H1 (cell line): ENCODE measurements around the gene TEKT5. TPM values are rescaled to one million over a fixed set of nuclear protein-coding genes. Genes with fewer than 3 reads are reported as not detected.
A peak's percentile ranks its signal among the peaks of the same experiment; 100 is the strongest.

Experiments
- CTCF ChIA-PET: fragments of 300-600 bp; sonication (Branson Sonifier 250); formaldehyde crosslinking; loops from one replicate; lab custom pipeline; 2021; ENCODE audit not compliant: partially characterized antibody; lab: Charles Lee
- POLR2A ChIA-PET: fragments of 300-600 bp; sonication (Branson Sonifier 250); formaldehyde crosslinking; loops from one replicate; lab custom pipeline; 2021; ENCODE audit warnings: inconsistent platforms; ENCODE audit not compliant: partially characterized antibody; lab: Charles Lee
- DNase-seq, 2 experiments: peaks; one replicate each; pipeline versions ENCODE4 v3.0.0 to v3.0.0-alpha.2; 2010 to 2022; ENCODE audit warnings: low spot score in 2 of 2, low read depth in 1 of 2, mixed read lengths in 1 of 2
- FAIRE-seq: peaks from 2 replicates; lab custom pipeline; 2011; peaks lifted over from hg19 to GRCh38; lab: Jason Lieb, UNC
- H2AFZ ChIP-seq: 2 replicates; pipeline ENCODE4 v1.8.1; 2012; ENCODE audit warnings: low read length, inconsistent platforms
- H2AK5ac ChIP-seq: 2 replicates; pipeline ENCODE4 v1.6.1; 2013; ENCODE audit warnings: low read depth, low read length
- H2BK120ac ChIP-seq: replicated peaks from 2 replicates; pipeline ENCODE3; 2013; ENCODE audit warnings: low read depth, low read length, inconsistent platforms
- H2BK12ac ChIP-seq: 2 replicates; pipeline ENCODE4 v1.6.1; 2013; ENCODE audit warnings: low read depth, low read length
- H2BK15ac ChIP-seq: 2 replicates; pipeline ENCODE4 v1.6.1; 2013; ENCODE audit warnings: low read length
- H2BK20ac ChIP-seq: 2 replicates; pipeline ENCODE4 v1.6.1; 2013; ENCODE audit warnings: low read length
- H2BK5ac ChIP-seq: 2 replicates; pipeline ENCODE4 v1.6.1; 2013; ENCODE audit warnings: low read depth, low read length
- H3K14ac ChIP-seq: 2 replicates; pipeline ENCODE4 v1.6.1; 2013; ENCODE audit warnings: inconsistent platforms; ENCODE audit not compliant: insufficient read length
- H3K18ac ChIP-seq: 2 replicates; pipeline ENCODE4 v1.6.1; 2013; ENCODE audit warnings: low read length; ENCODE audit errors: extremely low read depth
- H3K23ac ChIP-seq: 2 replicates; pipeline ENCODE4 v1.6.1; 2013; ENCODE audit warnings: inconsistent platforms; ENCODE audit not compliant: insufficient read length
- H3K23me2 ChIP-seq: 2 replicates; pipeline ENCODE4 v1.6.1; 2013; ENCODE audit warnings: low read depth, low read length
- H3K27ac ChIP-seq: 2 replicates; pipeline ENCODE4 v1.6.1; 2011; ENCODE audit warnings: low read depth, low read length, inconsistent platforms
- H3K27me3 ChIP-seq, 4 experiments: replicated peaks in 1 of 4; 1 replicate in 1 of 4; 2 replicates in 3 of 4; pipeline versions ENCODE4 v1.6.1 to v1.8.1; 2011 to 2013; ENCODE audit warnings: low read length in 3 of 4, mild to moderate bottlenecking in 3 of 4, inconsistent platforms in 2 of 4, mixed read lengths in 2 of 4, moderate library complexity in 1 of 4; ENCODE audit not compliant: control insufficient read depth in 3 of 4, insufficient read depth in 3 of 4; ENCODE audit errors: extremely low read depth in 1 of 4
- H3K36me3 ChIP-seq, 4 experiments: 2 replicates each; pipeline versions ENCODE4 v1.6.1 to v1.8.1; 2011 to 2013; ENCODE audit warnings: mild to moderate bottlenecking in 4 of 4, low read length in 3 of 4, moderate library complexity in 2 of 4, control low read depth in 1 of 4, inconsistent platforms in 1 of 4; ENCODE audit not compliant: insufficient read depth in 4 of 4, control insufficient read depth in 2 of 4
- H3K4ac ChIP-seq: replicated peaks from 2 replicates; pipeline ENCODE3; 2013; ENCODE audit warnings: low read length, low read depth, mixed read lengths, inconsistent platforms; ENCODE audit not compliant: insufficient read length
- H3K4me1 ChIP-seq, 4 experiments: replicated peaks in 1 of 4; 1 replicate in 1 of 4; 2 replicates in 3 of 4; pipeline versions ENCODE4 v1.6.1 to v1.8.1; 2011 to 2013; ENCODE audit warnings: low read length in 3 of 4, inconsistent platforms in 2 of 4, mixed read lengths in 1 of 4; ENCODE audit not compliant: insufficient read depth in 4 of 4, control insufficient read depth in 3 of 4
- H3K4me2 ChIP-seq, 2 experiments: 2 replicates each; pipeline versions ENCODE4 v1.6.1 to v1.8.1; 2011 to 2013; ENCODE audit warnings: low read depth in 2 of 2, low read length in 2 of 2, control low read depth in 1 of 2, inconsistent platforms in 1 of 2, mild to moderate bottlenecking in 1 of 2; ENCODE audit not compliant: insufficient read depth in 1 of 2
- H3K4me3 ChIP-seq, 4 experiments: fragments of 200-600, 300-600 bp in 1 of 4; sonication (generic), shearing (Covaris generic), sonication (Bioruptor Twin) in 1 of 4; 2 replicates each; pipeline versions ENCODE4 v1.5.1 to v1.8.1; 2011 to 2016; ENCODE audit warnings: low read length in 4 of 4, low read depth in 3 of 4, control low read depth in 2 of 4, inconsistent platforms in 2 of 4, mild to moderate bottlenecking in 2 of 4, mixed read lengths in 1 of 4, moderate library complexity in 1 of 4; ENCODE audit not compliant: insufficient read depth in 2 of 4; ENCODE audit errors: extremely low read depth in 1 of 4
- H3K56ac ChIP-seq: replicated peaks from 2 replicates; pipeline ENCODE3; 2013; ENCODE audit warnings: low read depth, mild to moderate bottlenecking, mixed read lengths, low read length, inconsistent platforms; ENCODE audit not compliant: insufficient read length
- H3K79me1 ChIP-seq: 2 replicates; pipeline ENCODE4 v1.6.1; 2013; ENCODE audit warnings: low read depth, low read length, control low read depth
- H3K79me2 ChIP-seq, 2 experiments: 2 replicates each; pipeline versions ENCODE4 v1.6.1 to v1.8.1; 2012 to 2013; ENCODE audit warnings: low read length in 2 of 2, mild to moderate bottlenecking in 2 of 2, inconsistent platforms in 1 of 2; ENCODE audit not compliant: insufficient read depth in 2 of 2, control insufficient read depth in 1 of 2
- H3K9ac ChIP-seq, 4 experiments: replicated peaks in 1 of 4; 1 replicate in 1 of 4; 2 replicates in 3 of 4; pipeline versions ENCODE4 v1.6.1 to v1.8.1; 2011 to 2013; ENCODE audit warnings: low read depth in 3 of 4, low read length in 3 of 4, control low read depth in 2 of 4, mild to moderate bottlenecking in 2 of 4, moderate library complexity in 2 of 4, inconsistent platforms in 1 of 4; ENCODE audit errors: extremely low read depth in 1 of 4
- H3K9me3 ChIP-seq, 2 experiments: 2 replicates each; pipeline versions ENCODE4 v1.6.1 to v1.8.1; 2012 to 2013; ENCODE audit warnings: mild to moderate bottlenecking in 2 of 2, moderate library complexity in 2 of 2, control low read depth in 1 of 2, inconsistent platforms in 1 of 2, low read depth in 1 of 2, low read length in 1 of 2, mixed read lengths in 1 of 2; ENCODE audit not compliant: insufficient read depth in 2 of 2
- H4K20me1 ChIP-seq, 2 experiments: replicated peaks in 1 of 2; 2 replicates each; pipeline versions ENCODE3 to v1.8.1; 2011 to 2013; ENCODE audit warnings: inconsistent platforms in 2 of 2, low read length in 2 of 2, mild to moderate bottlenecking in 1 of 2; ENCODE audit not compliant: insufficient read depth in 2 of 2, control insufficient read depth in 1 of 2
- H4K5ac ChIP-seq: 2 replicates; pipeline ENCODE4 v1.6.1; 2013; ENCODE audit warnings: low read length, low read depth, mixed read lengths, inconsistent platforms; ENCODE audit not compliant: insufficient read length
- H4K8ac ChIP-seq: 2 replicates; pipeline ENCODE4 v1.8.0; 2013; ENCODE audit warnings: mild to moderate bottlenecking, moderate library complexity, low read length, inconsistent platforms; ENCODE audit not compliant: insufficient read depth; ENCODE audit errors: extremely low read depth
- H4K91ac ChIP-seq: replicated peaks from 2 replicates; pipeline ENCODE3; 2013; ENCODE audit warnings: low read length, mixed read lengths, inconsistent platforms; ENCODE audit not compliant: insufficient read length
- CBX8 ChIP-seq: fragments of 300-800, 300-1000 bp; sonication (generic); IDR thresholded peaks from 2 replicates; pipeline ENCODE4 v1.7.1; 2016; ENCODE audit warnings: low read depth, low read length, borderline replicate concordance
- JUN ChIP-seq: IDR thresholded peaks from 2 replicates; pipeline ENCODE4 v1.6.1; 2011; ENCODE audit warnings: low read depth, mild to moderate bottlenecking, improper control_type of control experiment, low read length
- KDM4A ChIP-seq: IDR thresholded peaks from one replicate; pipeline ENCODE4 v1.7.1; 2012; ENCODE audit warnings: low read depth, mild to moderate bottlenecking, moderate library complexity, low read length, inconsistent platforms; ENCODE audit not compliant: severe bottlenecking
- SIRT6 ChIP-seq: IDR thresholded peaks from one replicate; pipeline ENCODE4 v1.7.1; 2012; ENCODE audit warnings: low read length, inconsistent platforms
- SIX5 ChIP-seq: IDR thresholded peaks from 2 replicates; pipeline ENCODE4 v1.6.1; 2011; ENCODE audit warnings: mild to moderate bottlenecking, low read depth, low read length
- SP1 ChIP-seq: IDR thresholded peaks from 2 replicates; pipeline ENCODE4 v1.6.1; 2011; ENCODE audit warnings: low read depth, low read length
- WGBS, 2 experiments: shearing (Covaris generic) in 1 of 2; methylation state at CpG; one replicate each; pipeline versions ENCODE4 v1.1.6 to v1.1.7; 2013 to 2015; ENCODE audit warnings: low lambda C conversion rate in 2 of 2, mixed read lengths in 2 of 2, inconsistent platforms in 1 of 2, low coverage in 1 of 2, missing lambda C conversion rate in 1 of 2; ENCODE audit not compliant: insufficient replicate concordance in 2 of 2, insufficient coverage in 1 of 2, insufficient read length in 1 of 2; ENCODE audit errors: extremely low coverage in 1 of 2, missing lambda C conversion rate in 1 of 2; 5-methylcytosine and 5-hydroxymethylcytosine counted together
- polyA plus RNA-seq, 7 experiments: library from polyadenylated mRNA; depleted of rRNA in 3 of 7; stranded (reverse) in 5 of 7; unstranded in 2 of 7; fragments of >200 nt in 5 of 7; fragments of 200-250 nt in 2 of 7; gene quantifications; 1 replicate in 5 of 7; 2 replicates in 1 of 7; 4 replicates in 1 of 7; pipeline versions ENCODE4 v1.2.1 to v1.2.3, GENCODE V29; 2011 to 2013; ENCODE audit warnings: missing spikeins in 2 of 7, mixed read lengths in 2 of 7
- total RNA-seq: library from RNA; stranded (reverse); fragmentation: NEBNext Ultra II Directional; extraction: Animal tissue kit (Norgen Biotek cat#: 25700); gene quantifications from 2 replicates; pipeline ENCODE4 v1.2.1, GENCODE V29; 2021

The TEKT5 gene
- total and polyA plus RNA-seq, 2 of the 8 experiments (the other 6 are each of a cell fraction or from before 2014, with no cell fraction given): 0.95 TPM; not detected in 1

- Histone ChIP-seq H3K9ac (no peak overlapping the region), H2BK5ac (no peak overlapping the region), H2AK5ac (0 out of 2 replicates have a peak overlapping the region, but pooled peaks have one; percentile 83), H4K91ac (no peak overlapping the region), H3K4me2 (no peak overlapping the region), H3K4ac (peak overlapping the region; percentile 13), H3K79me2 (no peaks in the 10 kb centered on the region), H3K9me3 (peaks cover 0 to 5% of the 10 kb centered on the region in 2 experiments; a peak in 1 of 4 replicates), H3K56ac (no peak overlapping the region), H3K23ac (no peak overlapping the region), H2BK15ac (peak overlapping the region; percentile 66; the same call in 1 of the 2 replicates), H3K79me1 (no peaks in the 10 kb centered on the region), H4K8ac (no peak overlapping the region), H2AFZ (no peak overlapping the region), H3K27me3 (no peaks in the 10 kb centered on the region; a peak in 1 of 7 replicates), H4K20me1 (no peaks in the 10 kb centered on the region), H3K14ac (no peak overlapping the region), H3K4me3 (no peak overlapping the region), H3K36me3 (no peaks in the 10 kb centered on the region), H3K27ac (no peak overlapping the region), H3K4me1 (peaks cover 2 to 12% (median 9%) of the 10 kb centered on the region in 4 experiments; a peak in 4 of 7 replicates), H3K23me2 (no peaks in the 10 kb centered on the region), H2BK20ac (no peak overlapping the region), H4K5ac (no peak overlapping the region), H2BK12ac (peak overlapping the region; percentile 12; the same call in 1 of the 2 replicates), H2BK120ac (no peak overlapping the region), H3K18ac (no peak overlapping the region; the same call in 1 of the 2 replicates)
- POLR2A ChIA-PET: no interaction called here
- TF ChIP-seq SP1: no peak
- no peak for TF ChIP-seq JUN
- no peak for TF ChIP-seq KDM4A
- TF ChIP-seq SIRT6: no peak
- TF ChIP-seq CBX8: no peak
- TF ChIP-seq SIX5: no peak
- 93% methylated on average over 6 of the region's 6 CpGs; no CpG with 5 or more reads in 1 of the 2 experiments for WGBS, 2 experiments
- DNase-seq (no peak), FAIRE-seq (no peak)
- CTCF ChIA-PET: no interaction called here
Observed at GRCh38 chr16:10638101-10638500, 56.6 kb downstream of the TEKT5 start.
